Upper lobe of left lung (tissue), 6 donors: ENCODE results near the gene ANKRD1. TPM values are rescaled to one million over a fixed set of nuclear protein-coding genes. Genes with fewer than 3 reads are reported as not detected.

ENCODE experiments used
- ATAC-seq, 2 donors: fragments of 200-7000 bp; cut with Tn5 transposase; one replicate each; pipeline ENCODE4 v1.9.1; 2022; ENCODE audit warnings: mild to moderate bottlenecking in 2 of 2, moderate library complexity in 2 of 2; ENCODE audit not compliant: low FRiP score in 2 of 2
- DNase-seq, 2 donors: peaks; one replicate each; pipeline ENCODE4 v3.0.0-alpha.2; 2019 to 2020
- H3K27ac ChIP-seq, 4 donors: fragments of 200-600 bp; sonication (generic); one replicate each; pipeline ENCODE4 v1.5.1; 2016 to 2019
- H3K27me3 ChIP-seq, 4 donors: fragments of 200-600 bp; sonication (generic); one replicate each; pipeline ENCODE4 v1.5.1; 2017 to 2019
- H3K36me3 ChIP-seq, 4 donors: fragments of 200-600 bp; sonication (generic); one replicate each; pipeline ENCODE4 v1.5.1; 2016 to 2019
- H3K4me1 ChIP-seq, 4 donors: fragments of 200-600 bp; sonication (generic); one replicate each; pipeline ENCODE4 v1.5.1; 2018 to 2019
- H3K4me3 ChIP-seq, 4 donors: fragments of 200-600 bp; sonication (generic); one replicate each; pipeline ENCODE4 v1.5.1; 2017 to 2019; ENCODE audit warnings: mild to moderate bottlenecking in 2 of 4, moderate library complexity in 1 of 4
- H3K9me3 ChIP-seq, 4 donors: fragments of 200-600 bp; sonication (generic); one replicate each; pipeline ENCODE4 v1.5.1; 2018 to 2019
- CTCF ChIP-seq, 6 experiments: fragments of 450-650 bp in 4 of 6; fragments of 200-600 bp in 2 of 6; sonication (generic) in 2 of 6; IDR thresholded peaks; one replicate each; pipeline ENCODE4 v1.5.1; 2016 to 2019; ENCODE audit warnings: antibody characterized with exemption in 6 of 6
- EP300 ChIP-seq, 4 donors: sonication (generic); formaldehyde crosslinking; IDR thresholded peaks; one replicate each; pipeline ENCODE4 v1.5.1; 2017; ENCODE audit warnings: antibody characterized with exemption in 4 of 4, control low read depth in 2 of 4
- POLR2A ChIP-seq, 4 donors: fragments of 450-650 bp; IDR thresholded peaks; one replicate each; pipeline ENCODE4 v1.5.1; 2016 to 2017; ENCODE audit warnings: antibody characterized with exemption in 4 of 4, mild to moderate bottlenecking in 2 of 4
- POLR2AphosphoS5 ChIP-seq, 2 donors: sonication (generic); formaldehyde crosslinking; IDR thresholded peaks; one replicate each; pipeline ENCODE4 v1.5.1; 2017; ENCODE audit warnings: antibody characterized with exemption in 2 of 2
- WGBS, 2 donors: methylation state at CpG; one replicate each; pipeline ENCODE4 v1.1.5; 2017 to 2018; 5-methylcytosine and 5-hydroxymethylcytosine counted together
- total RNA-seq, 6 donors: library from RNA; depleted of rRNA in 4 of 6; stranded (reverse); fragments of >200 nt in 4 of 6; gene quantifications; one replicate each; pipeline versions ENCODE4 v1.1.0 to v1.2.1, GENCODE V29; 2016 to 2021
- donor health status: DM: no; HTN: no; CAD: no; lungs with moderate emphysema.
- donor health status: DM: no; HTN: yes; CAD: no; lungs with severe emphysema.

The ANKRD1 gene
- total RNA-seq, 6 donors from 2014 or later = 28.0 to 223 (median 46.6) TPM; not detected in 1

- DNase-seq (no peak), ATAC-seq (no peak)
- Histone ChIP-seq H3K27ac (no peak overlapping the region), H3K36me3 (no peaks in the 10 kb centered on the region), H3K4me3 (no peak overlapping the region), H3K4me1 (peaks cover 0 to 4% (median 0%) of the 10 kb centered on the region in 4 donors), H3K27me3 (no peaks in the 10 kb centered on the region), H3K9me3 (no peaks in the 10 kb centered on the region)
- TF ChIP-seq CTCF (IDR thresholded peaks at IDR 0.05) = no peak
- WGBS, 2 donors = 63 to 64% methylated on average over 1 of the region's 1 CpG
Measured at GRCh38 chr10:90959826-90960225, 38.9 kb upstream of the ANKRD1 start.

GRCh38 chr10:90958781-90959180 is 37.9 kb upstream of the ANKRD1 start:
- Histone ChIP-seq H3K27ac (no peak overlapping the region), H3K36me3 (no peaks in the 10 kb centered on the region), H3K4me3 (no peak overlapping the region), H3K4me1 (no peaks in the 10 kb centered on the region), H3K9me3 (no peaks in the 10 kb centered on the region), H3K27me3 (no peaks in the 10 kb centered on the region)
- DNase-seq (no peak), ATAC-seq (no peak)
- TF ChIP-seq EP300 (IDR thresholded peaks at IDR 0.05) = no peak
- TF ChIP-seq POLR2A (IDR thresholded peaks at IDR 0.05) = no peak
- TF ChIP-seq POLR2AphosphoS5 (IDR thresholded peaks at IDR 0.05) = no peak
- no peak for TF ChIP-seq CTCF (IDR thresholded peaks at IDR 0.05)
- whole genome bisulfite sequencing, 2 donors = 94 to 95% methylated on average over 6 of the region's 6 CpGs

- no peak overlapping the region for H3K4me3 ChIP-seq
- no peaks in the 10 kb centered on the region for H3K4me1 ChIP-seq
- WGBS, 2 donors = 80 to 86% methylated on average over 5 of the region's 5 CpGs
- TF ChIP-seq EP300 (IDR thresholded peaks at IDR 0.05) (no peak), POLR2AphosphoS5 (IDR thresholded peaks at IDR 0.05) (no peak), CTCF (IDR thresholded peaks at IDR 0.05) (no peak), POLR2A (IDR thresholded peaks at IDR 0.05) (no peak)
- no peak for ATAC-seq
- H3K36me3 ChIP-seq = no peaks in the 10 kb centered on the region
- H3K27ac ChIP-seq = no peak overlapping the region
- H3K27me3 ChIP-seq = no peaks in the 10 kb centered on the region
- H3K9me3 ChIP-seq = no peaks in the 10 kb centered on the region
- DNase-seq = no peak
Measured at GRCh38 chr10:90947030-90947960, 26.4 kb upstream of the ANKRD1 start.

- WGBS, 2 donors = 89 to 90% methylated on average over 4 of the region's 4 CpGs
- H3K4me3 ChIP-seq = no peak overlapping the region
- no peaks in the 10 kb centered on the region for H3K27me3 ChIP-seq
- no peak overlapping the region for H3K27ac ChIP-seq
- TF ChIP-seq POLR2AphosphoS5 (IDR thresholded peaks at IDR 0.05) (no peak), CTCF (IDR thresholded peaks at IDR 0.05) (no peak), EP300 (IDR thresholded peaks at IDR 0.05) (no peak), POLR2A (IDR thresholded peaks at IDR 0.05) (no peak)
- H3K9me3 ChIP-seq = no peaks in the 10 kb centered on the region
- DNase-seq = no peak
- H3K4me1 ChIP-seq = no peaks in the 10 kb centered on the region
- ATAC-seq = no peak
- no peaks in the 10 kb centered on the region for H3K36me3 ChIP-seq
Measured at GRCh38 chr10:90945491-90946070, 24.7 kb upstream of the ANKRD1 start.
